ENCODE measurements around the gene ENOX2. TPM values are rescaled to one million over a fixed set of nuclear protein-coding genes. Genes with fewer than 3 reads are reported as not detected.
"Not testable (repeated sequence)": the region's sequence is repeated elsewhere in the genome, so short reads cannot be mapped to it uniquely, and the experiment has no call there.

Gene ENOX2
- polyA plus RNA-seq, 3 donors from 2014 or later: 14.8 to 26.0 (median 22.2) TPM

DNA sequence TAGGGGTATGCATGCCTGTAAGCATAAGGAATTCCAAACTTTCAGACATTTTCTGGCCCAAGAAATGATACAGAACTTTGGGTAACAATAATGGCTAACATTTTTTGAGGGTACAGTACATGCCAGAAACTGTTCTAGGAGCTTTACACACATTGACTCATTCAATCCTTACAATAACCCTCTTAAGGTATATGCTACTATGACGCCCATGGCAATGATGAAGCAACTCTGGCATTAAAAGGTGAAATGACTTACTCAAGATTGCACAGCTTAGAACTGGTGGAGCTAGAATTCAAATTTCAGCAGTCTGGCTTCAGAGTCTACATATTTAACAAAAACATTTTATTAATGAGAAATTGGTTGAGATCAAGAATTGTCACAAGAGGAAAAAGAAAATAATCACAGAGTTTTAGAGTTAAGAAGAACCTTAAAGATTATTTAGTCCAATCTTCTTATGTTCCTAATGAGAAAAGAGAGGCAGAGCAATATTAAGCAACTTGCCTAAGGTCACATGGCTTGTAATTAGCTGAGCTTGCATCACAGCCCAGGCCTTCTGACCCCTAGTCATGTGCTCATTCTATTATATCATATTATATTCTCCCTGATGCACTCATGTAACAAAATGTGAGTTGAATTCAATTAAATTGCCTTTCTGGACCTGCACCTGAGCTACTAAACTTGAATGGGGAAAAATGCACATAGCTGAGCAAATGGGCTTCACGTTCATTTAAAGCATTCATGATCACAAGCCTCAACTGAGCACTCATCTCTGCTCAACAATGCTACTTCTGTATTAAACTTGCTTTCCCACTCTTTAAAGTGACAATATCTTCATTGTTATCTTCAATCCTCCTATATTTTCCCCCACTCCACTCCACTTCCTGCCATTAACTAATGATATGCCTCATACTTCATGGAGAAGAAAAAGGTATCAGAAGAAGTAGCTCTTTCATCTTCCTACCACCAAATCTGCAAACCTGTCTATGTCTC, 73.2 kb downstream of the ENOX2 start:
- Mint-ChIP-seq H3K27ac (no peak overlapping the region), H3K36me3 (no peaks in the 10 kb centered on the region), H3K4me3 (no peak overlapping the region), H3K4me1 (peaks cover 8 to 13% of the 10 kb centered on the region in 2 donors), H3K27me3 (ENCODE audit: low read depth in 3 of 3) (peaks cover 0 to 7% (median 2%) of the 10 kb centered on the region in 3 donors), H3K9me3 (no peaks in the 10 kb centered on the region)
- DNase-seq: no peak

DNA sequence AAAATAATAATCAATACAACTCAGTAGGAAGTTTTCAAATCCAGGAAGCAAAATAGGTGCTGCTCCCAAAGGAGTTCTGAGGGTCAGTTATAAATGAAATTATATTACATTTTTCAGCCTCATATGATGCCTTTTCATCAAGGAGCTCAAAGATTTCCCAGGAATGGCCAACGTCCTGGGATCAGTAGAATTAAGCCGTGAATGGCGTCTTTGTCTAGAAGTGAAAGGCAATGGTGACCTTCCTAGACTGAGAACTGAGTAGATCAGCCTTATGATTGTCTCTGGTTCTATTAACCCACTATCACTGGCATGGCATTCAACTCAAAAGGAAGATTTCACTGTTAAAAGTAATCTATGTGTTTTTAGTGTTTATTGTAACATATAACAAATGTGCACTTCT, 74.4 kb downstream of the ENOX2 start:
- H3K36me3 Mint-ChIP-seq: no peaks in the 10 kb centered on the region
- peaks cover 8 to 13% of the 10 kb centered on the region in 2 donors for H3K4me1 Mint-ChIP-seq
- H3K9me3 Mint-ChIP-seq: no peaks in the 10 kb centered on the region
- no peak overlapping the region for H3K27ac Mint-ChIP-seq
- DNase-seq: no peak
- H3K4me3 Mint-ChIP-seq: no peak overlapping the region
- peaks cover 2 to 9% (median 2%) of the 10 kb centered on the region in 3 donors for H3K27me3 Mint-ChIP-seq (ENCODE audit: low read depth in 3 of 3)

DNA sequence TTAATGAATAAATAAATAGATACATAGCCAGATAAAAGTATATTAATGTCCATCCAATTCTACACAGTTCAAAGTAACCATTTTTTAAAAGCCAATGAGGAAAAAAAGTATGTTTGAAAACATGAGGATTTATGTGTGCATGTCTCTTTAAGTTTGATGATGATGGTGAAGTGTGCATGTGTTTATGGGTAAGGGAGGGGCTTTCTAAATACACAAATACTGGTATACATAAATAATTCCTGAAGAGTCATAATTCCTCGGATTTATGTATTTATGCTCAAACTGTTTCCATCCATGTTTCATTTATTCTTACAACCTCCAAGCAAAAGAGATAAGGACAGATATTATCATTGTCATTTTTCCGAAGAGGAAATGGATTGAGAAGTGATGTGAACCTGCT, 75.4 kb downstream of the ENOX2 start:
- Mint-ChIP-seq H3K36me3 (no peaks in the 10 kb centered on the region), H3K9me3 (no peaks in the 10 kb centered on the region), H3K27me3 (ENCODE audit: low read depth in 3 of 3) (peaks cover 2 to 9% (median 2%) of the 10 kb centered on the region in 3 donors), H3K4me3 (no peak overlapping the region), H3K27ac (no peak overlapping the region), H3K4me1 (peaks cover 4 to 7% of the 10 kb centered on the region in 2 donors)
- no peak for DNase-seq

DNA sequence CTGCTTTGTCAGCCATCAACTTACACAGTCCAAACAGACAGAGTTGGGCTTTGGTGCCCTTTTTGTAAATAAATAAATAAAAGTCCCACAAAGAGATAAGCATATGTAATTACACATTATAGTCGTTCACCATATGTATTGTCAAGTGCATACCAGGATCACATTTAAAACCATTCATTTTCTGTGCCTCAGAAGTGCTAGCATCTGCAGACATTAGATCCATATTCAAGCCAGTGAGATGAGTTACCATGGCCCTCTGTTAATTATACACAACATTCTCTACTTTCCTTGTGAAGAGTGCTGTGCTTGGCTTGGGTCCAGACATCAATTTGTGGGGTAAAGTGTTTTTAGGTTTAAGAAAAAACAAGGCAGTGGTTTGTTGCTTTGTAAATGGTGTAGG, 76.8 kb downstream of the ENOX2 start:
- Mint-ChIP-seq H3K9me3 (no peaks in the 10 kb centered on the region), H3K4me3 (no peak overlapping the region), H3K27ac (no peak overlapping the region), H3K27me3 (ENCODE audit: low read depth in 3 of 3) (peaks cover 0 to 9% (median 2%) of the 10 kb centered on the region in 3 donors), H3K36me3 (no peaks in the 10 kb centered on the region), H3K4me1 (no peaks in the 10 kb centered on the region)
- no peak for DNase-seq

DNA sequence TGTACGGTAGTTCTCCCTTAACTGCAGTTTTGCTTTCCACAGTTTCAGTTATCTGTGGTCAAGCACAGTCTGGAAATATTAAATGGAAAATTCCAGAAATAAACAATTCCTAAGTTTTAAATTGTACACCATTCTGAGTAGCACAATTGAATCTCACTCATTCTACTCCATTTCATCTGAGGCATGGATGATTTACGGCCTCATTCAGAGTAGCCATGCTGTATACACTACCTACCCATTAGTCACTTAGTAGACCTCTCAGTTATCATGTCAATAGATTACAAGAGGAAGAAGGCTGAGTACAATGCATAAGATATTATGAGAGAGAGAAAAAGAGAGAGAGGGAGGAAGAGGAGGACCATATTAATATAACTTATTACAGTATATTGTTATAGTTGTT, 77.5 kb downstream of the ENOX2 start:
- Mint-ChIP-seq H3K36me3 (no peaks in the 10 kb centered on the region), H3K9me3 (no peaks in the 10 kb centered on the region), H3K4me3 (no peak overlapping the region), H3K27me3 (ENCODE audit: low read depth in 3 of 3) (peaks cover 0 to 11% (median 4%) of the 10 kb centered on the region in 3 donors), H3K27ac (no peak overlapping the region), H3K4me1 (peaks cover 2 to 4% of the 10 kb centered on the region in 2 donors)
- no peak for DNase-seq

DNA sequence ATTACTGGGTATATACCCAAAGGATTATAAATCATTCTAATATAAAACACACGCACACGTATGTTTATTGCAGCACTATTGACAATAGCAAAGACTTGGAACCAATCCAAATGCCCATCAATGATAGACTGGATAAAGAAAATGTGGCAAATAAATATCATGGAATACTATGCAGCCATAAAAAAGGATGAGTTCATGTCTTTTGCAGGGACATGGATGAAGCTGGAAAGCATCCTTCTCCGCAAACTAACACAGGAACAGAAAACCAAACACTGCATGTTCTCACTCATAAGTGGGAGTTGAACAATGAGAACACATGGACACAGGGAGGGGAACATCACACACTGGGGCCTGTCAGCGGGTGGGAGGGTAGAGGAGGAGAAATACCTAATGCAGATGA, 83.6 kb downstream of the ENOX2 start:
- H3K36me3 Mint-ChIP-seq; H3K27ac Mint-ChIP-seq; H3K27me3 Mint-ChIP-seq (ENCODE audit: low read depth in 3 of 3); DNase-seq; H3K9me3 Mint-ChIP-seq: not testable (repeated sequence)
- Mint-ChIP-seq H3K4me3 (peak overlapping the region in 1 of 5 donors; percentile 49), H3K4me1 (peaks cover 19 to 22% of the 10 kb centered on the region in 2 donors)

DNA sequence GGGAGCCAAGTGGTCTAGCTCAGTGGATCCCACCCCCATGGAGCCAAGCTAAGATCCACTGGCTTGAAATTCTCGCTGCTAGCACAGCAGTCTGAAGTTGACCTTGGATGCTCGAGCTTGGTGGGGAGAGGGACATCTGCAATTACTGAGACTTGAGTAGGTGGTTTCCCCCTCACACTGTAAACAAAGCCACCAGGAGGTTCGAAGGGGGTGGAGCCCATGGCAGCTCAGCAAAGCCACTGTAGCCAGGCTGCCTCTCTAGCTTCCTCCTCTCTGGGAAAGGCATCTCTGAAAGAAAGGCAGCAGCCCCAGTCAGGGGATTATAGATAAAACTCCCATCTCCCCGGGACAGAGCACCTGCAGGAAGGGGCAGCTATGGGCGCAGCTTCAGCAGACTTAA, 89.1 kb downstream of the ENOX2 start:
- not testable (repeated sequence) for H3K9me3 Mint-ChIP-seq; H3K4me3 Mint-ChIP-seq; DNase-seq; H3K27me3 Mint-ChIP-seq (ENCODE audit: low read depth in 3 of 3); H3K4me1 Mint-ChIP-seq; H3K27ac Mint-ChIP-seq
- H3K36me3 Mint-ChIP-seq: peaks cover 0 to 17% (median 3%) of the 10 kb centered on the region in 3 donors

DNA sequence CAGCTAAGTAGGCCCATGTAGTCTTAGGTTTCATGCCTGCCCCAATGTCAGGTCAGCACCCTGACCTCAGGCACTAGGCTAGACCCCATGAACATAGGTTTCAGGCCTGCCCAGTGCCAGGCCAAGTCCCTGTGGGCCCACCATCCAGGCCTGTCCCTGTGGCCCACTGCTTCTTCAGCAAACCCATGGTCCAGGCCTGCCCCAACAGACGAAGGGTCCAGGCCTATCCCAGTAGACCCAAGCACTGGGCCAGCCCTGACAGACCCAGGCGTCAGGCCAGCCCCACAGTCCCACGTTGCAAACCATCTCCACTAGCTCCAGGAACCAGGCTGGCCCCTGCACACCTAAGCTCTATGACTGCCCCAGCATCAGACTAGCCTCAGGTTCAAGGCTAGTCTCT, 92.4 kb downstream of the ENOX2 start:
- peaks cover 0 to 7% (median under 1%) of the 10 kb centered on the region in 6 donors for H3K9me3 Mint-ChIP-seq
- DNase-seq: no peak
- no peaks in the 10 kb centered on the region for H3K4me1 Mint-ChIP-seq
- peaks cover 0 to 4% (median 0%) of the 10 kb centered on the region in 3 donors for H3K27me3 Mint-ChIP-seq (ENCODE audit: low read depth in 3 of 3)
- no peak overlapping the region for H3K4me3 Mint-ChIP-seq
- H3K27ac Mint-ChIP-seq: no peak overlapping the region
- H3K36me3 Mint-ChIP-seq: peaks cover 0 to 12% (median 3%) of the 10 kb centered on the region in 3 donors

DNA sequence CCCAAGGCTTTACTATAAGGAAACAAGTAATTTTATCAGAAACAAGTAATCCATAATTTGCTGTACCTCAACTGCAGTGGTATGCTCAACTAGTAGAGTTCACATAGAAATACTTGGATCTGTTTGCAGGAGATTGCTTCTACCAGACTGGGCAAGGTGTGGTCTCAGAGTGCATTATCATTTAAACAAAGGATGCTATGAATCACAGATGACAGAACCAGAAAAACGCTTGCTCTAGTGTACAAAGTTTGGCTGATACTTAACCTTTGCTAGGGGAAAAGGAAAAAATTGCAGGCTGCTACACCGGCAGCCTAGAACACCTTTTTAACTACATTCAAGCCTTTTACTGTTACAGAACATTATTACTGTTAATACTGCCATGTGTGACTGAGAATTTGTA, 97.1 kb downstream of the ENOX2 start:
- H3K27me3 Mint-ChIP-seq (ENCODE audit: low read depth in 3 of 3): no peaks in the 10 kb centered on the region
- no peak for DNase-seq
- no peak overlapping the region for H3K4me3 Mint-ChIP-seq
- H3K27ac Mint-ChIP-seq: no peak overlapping the region
- H3K36me3 Mint-ChIP-seq: peaks cover 0 to 4% (median 0%) of the 10 kb centered on the region in 3 donors
- H3K9me3 Mint-ChIP-seq: no peaks in the 10 kb centered on the region
- no peaks in the 10 kb centered on the region for H3K4me1 Mint-ChIP-seq

DNA sequence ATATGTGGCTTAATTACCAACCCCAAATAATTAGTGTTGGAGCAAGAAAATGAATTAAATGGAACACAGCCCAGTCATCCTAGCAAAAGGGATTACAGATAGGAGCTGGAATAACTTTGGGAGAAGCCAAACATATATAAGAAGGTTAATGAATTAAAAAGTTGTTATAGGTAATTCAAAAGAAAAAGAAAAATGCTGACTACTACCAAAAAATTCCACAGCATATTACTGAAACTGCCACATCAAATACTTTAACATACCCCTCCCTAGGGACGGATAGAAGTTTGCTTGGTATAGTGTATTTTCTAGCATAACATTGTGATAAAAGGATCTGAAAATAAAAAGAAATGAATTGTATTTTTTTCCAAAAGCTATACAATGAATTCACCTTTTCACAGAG, 99.5 kb downstream of the ENOX2 start:
- H3K27me3 Mint-ChIP-seq (ENCODE audit: low read depth in 3 of 3): peaks cover 0 to 1% (median 0%) of the 10 kb centered on the region in 3 donors
- no peak overlapping the region for H3K27ac Mint-ChIP-seq
- H3K9me3 Mint-ChIP-seq: no peaks in the 10 kb centered on the region
- peaks cover 0 to 4% (median 0%) of the 10 kb centered on the region in 3 donors for H3K36me3 Mint-ChIP-seq
- H3K4me1 Mint-ChIP-seq: no peaks in the 10 kb centered on the region
- DNase-seq: no peak
- no peak overlapping the region for H3K4me3 Mint-ChIP-seq

DNA sequence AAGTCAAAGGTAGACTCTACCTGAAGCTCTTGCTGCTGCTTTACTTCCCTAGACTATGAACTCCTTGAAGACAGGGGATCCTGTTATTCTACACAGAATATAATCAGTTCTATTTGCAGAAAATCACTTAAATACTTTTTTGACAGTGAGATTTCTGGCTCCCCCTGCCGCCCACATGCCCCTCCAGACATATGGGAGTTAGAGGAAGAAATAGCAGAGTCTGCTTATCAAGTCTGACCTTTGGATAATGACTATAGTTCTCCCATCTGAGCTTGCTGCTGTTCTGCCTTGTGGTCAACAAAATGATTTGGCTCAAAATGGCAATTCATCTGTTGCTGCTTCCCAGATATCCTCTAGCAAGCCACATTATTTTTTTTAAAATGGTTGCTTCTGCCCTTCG, 101.1 kb downstream of the ENOX2 start:
- no peaks in the 10 kb centered on the region for H3K4me1 Mint-ChIP-seq
- peaks cover 0 to 4% (median 0%) of the 10 kb centered on the region in 3 donors for H3K36me3 Mint-ChIP-seq
- no peaks in the 10 kb centered on the region for H3K9me3 Mint-ChIP-seq
- no peak overlapping the region for H3K27ac Mint-ChIP-seq
- DNase-seq: no peak
- no peak overlapping the region for H3K4me3 Mint-ChIP-seq
- peaks cover 0 to 2% (median 0%) of the 10 kb centered on the region in 3 donors for H3K27me3 Mint-ChIP-seq (ENCODE audit: low read depth in 3 of 3)

DNA sequence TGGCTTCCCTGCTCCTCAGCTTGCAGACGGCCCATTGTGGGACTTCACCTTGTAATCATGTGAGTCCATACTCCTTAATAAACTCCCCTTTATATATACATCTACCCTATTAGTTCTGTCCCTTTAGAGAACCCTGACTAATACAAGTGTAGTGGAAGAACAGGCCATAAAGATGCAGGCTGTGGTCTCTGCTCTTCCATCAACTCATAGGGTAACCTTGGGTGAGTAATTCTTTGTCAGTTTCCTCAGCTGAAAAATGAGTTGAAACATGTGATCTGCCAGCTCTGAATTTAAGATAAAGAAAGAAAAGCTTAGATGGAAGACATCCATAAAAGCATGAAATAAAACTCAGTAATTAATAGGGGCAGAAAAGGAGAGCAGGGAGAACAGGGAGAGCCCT, 103.6 kb downstream of the ENOX2 start:
- Mint-ChIP-seq H3K4me1 (no peaks in the 10 kb centered on the region), H3K4me3 (no peak overlapping the region), H3K9me3 (no peaks in the 10 kb centered on the region), H3K27ac (no peak overlapping the region), H3K36me3 (no peaks in the 10 kb centered on the region), H3K27me3 (ENCODE audit: low read depth in 3 of 3) (peaks cover 0 to 5% (median 2%) of the 10 kb centered on the region in 3 donors)
- no peak for DNase-seq

DNA sequence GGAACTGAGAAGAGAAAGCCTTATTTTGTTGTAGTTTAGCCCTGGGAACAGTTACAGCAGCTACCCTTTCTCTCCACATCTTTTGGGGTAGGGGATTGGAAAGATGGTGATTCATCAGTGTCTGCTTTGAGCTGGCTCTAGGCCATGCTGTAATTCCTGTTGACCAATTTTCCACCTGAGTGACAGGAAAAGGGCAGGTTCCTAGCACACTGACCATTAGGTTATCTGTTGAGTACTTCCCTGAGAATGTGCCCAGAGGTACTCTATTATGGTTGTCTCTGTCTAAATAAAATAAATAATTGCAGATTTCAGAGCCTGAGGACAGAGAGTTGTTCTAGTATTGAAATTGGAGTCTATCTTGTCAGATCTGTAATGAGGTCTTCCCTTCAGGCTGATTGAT, 109.0 kb downstream of the ENOX2 start:
- H3K36me3 Mint-ChIP-seq: peaks cover 0 to 5% (median 3%) of the 10 kb centered on the region in 3 donors
- H3K4me3 Mint-ChIP-seq: no peak overlapping the region
- H3K27ac Mint-ChIP-seq: peak overlapping the region in 1 of 6 donors; percentile 25
- H3K9me3 Mint-ChIP-seq: no peaks in the 10 kb centered on the region
- peaks cover 0 to 5% (median 2%) of the 10 kb centered on the region in 3 donors for H3K27me3 Mint-ChIP-seq (ENCODE audit: low read depth in 3 of 3)
- no peak for DNase-seq
- H3K4me1 Mint-ChIP-seq: no peaks in the 10 kb centered on the region

DNA sequence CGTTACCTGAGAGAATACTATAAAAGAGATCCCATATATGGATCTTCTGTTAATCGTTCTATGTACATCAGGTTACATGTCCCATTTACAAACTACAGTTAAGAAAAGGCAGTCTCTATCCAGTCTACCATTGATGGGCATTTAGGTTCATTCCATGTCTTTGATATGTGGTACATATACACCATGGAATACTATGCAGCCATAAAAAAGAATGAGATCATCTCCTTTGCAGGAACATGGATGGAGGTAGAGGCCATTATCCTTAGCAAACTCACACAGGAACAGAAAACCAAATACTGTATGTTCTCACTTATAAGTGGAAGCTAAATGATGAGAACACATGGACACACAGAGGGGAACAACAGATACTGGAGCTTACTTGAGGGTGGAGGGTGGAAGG, 111.1 kb downstream of the ENOX2 start:
- not testable (repeated sequence) for H3K4me3 Mint-ChIP-seq; H3K36me3 Mint-ChIP-seq; H3K9me3 Mint-ChIP-seq; H3K4me1 Mint-ChIP-seq; DNase-seq; H3K27me3 Mint-ChIP-seq (ENCODE audit: low read depth in 3 of 3); H3K27ac Mint-ChIP-seq

All from immature natural killer cell (primary cell).